ENCODE measurements around the gene NF1. TPM values are rescaled to one million over a fixed set of nuclear protein-coding genes. Genes with fewer than 3 reads are reported as not detected.
"Not testable (repeated sequence)": the region's sequence is repeated elsewhere in the genome, so short reads cannot be mapped to it uniquely, and the experiment has no call there.

The NF1 gene
- total RNA-seq, 2 experiments from 2014 or later: 22.6 to 25.5 TPM

DNA sequence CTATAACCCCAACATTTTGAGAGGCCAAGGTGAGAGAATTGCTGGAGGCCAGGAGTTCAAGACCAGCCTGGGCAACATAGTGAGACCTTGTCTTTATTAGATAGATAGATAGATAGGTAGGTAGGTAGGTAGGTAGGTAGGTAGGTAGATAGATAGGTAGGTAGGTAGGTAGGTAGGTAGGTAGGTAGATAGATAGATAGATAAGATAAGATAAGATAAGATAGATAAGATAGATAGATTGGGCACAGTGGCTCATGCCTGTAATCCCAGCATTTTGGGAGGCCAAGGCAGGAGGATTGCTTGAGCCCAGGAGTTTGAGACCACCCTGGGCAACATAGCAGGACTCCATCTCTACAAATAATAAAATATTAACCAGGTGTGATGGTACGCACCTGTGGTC is 168.1 kb downstream of the NF1 start:
- H3K4me1 Mint-ChIP-seq, CTCF ChIA-PET, DNase-seq, H3K27ac Mint-ChIP-seq, H3K4me3 Mint-ChIP-seq, POLR2A ChIA-PET, H3K27me3 Mint-ChIP-seq, H3K9me3 Mint-ChIP-seq: not testable (repeated sequence)
- H3K36me3 Mint-ChIP-seq (ENCODE audit: low read depth): peaks cover 15% of the 10 kb centered on the region

DNA sequence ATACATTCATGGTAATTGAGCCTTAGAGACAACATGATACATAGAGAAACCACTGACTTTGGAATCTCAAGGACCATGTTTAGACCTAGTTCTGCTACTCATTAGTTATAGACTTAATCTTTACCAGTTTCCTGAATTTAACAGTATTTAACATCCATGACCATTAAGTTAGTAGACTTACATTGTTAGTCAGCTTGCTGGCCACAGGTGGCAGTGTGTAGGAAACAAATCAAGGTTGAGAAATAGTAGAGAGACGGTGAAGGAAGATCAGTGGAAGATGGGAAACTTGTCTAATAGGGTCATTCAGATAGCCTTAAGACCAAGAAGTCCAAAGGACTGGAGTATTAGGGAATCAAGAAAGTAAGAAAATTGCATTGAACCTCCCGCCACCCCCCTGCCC is 171.3 kb downstream of the NF1 start:
- no peaks in the 10 kb centered on the region for H3K4me1 Mint-ChIP-seq
- ChIA-PET POLR2A (interaction anchor here (1.8 kb wide), 1 partner anchor 53 kb away, joined by 4 read pairs; no protein-coding TSS in a partner anchor), CTCF (interaction anchor here (0.6 to 1.7 kb wide), 5 partner anchors 10 to 112 kb away, joined by 3 to 6 read pairs (median 3); no protein-coding TSS in a partner anchor)
- no peak overlapping the region for H3K4me3 Mint-ChIP-seq
- no peaks in the 10 kb centered on the region for H3K27me3 Mint-ChIP-seq
- no peaks in the 10 kb centered on the region for H3K9me3 Mint-ChIP-seq
- no peak for DNase-seq
- H3K27ac Mint-ChIP-seq: no peak overlapping the region
- peaks cover 17% of the 10 kb centered on the region for H3K36me3 Mint-ChIP-seq (ENCODE audit: low read depth)

- H3K36me3 Mint-ChIP-seq (ENCODE audit: low read depth): peaks cover 17% of the 10 kb centered on the region
- POLR2A ChIA-PET: no interaction called here
- no peaks in the 10 kb centered on the region for H3K4me1 Mint-ChIP-seq
- DNase-seq: no peak
- CTCF ChIA-PET: interaction anchor here (1.6 kb wide), 1 partner anchor 104 kb away, joined by 4 read pairs; no protein-coding TSS in a partner anchor
- H3K27ac Mint-ChIP-seq: no peak overlapping the region
- no peaks in the 10 kb centered on the region for H3K27me3 Mint-ChIP-seq
- H3K4me3 Mint-ChIP-seq: no peak overlapping the region
- H3K9me3 Mint-ChIP-seq: no peaks in the 10 kb centered on the region
These were observed 174.3 kb downstream of the NF1 start for GRCh38 chr17:31269036-31269577.

GRCh38 chr17:31269578-31269983 is 174.8 kb downstream of the NF1 start:
- no peak overlapping the region for H3K27ac Mint-ChIP-seq
- CTCF ChIA-PET: interaction anchor here (1.6 kb wide), 1 partner anchor 103 kb away, joined by 4 read pairs; no protein-coding TSS in a partner anchor
- POLR2A ChIA-PET: no interaction called here
- no peak for DNase-seq
- no peaks in the 10 kb centered on the region for H3K4me1 Mint-ChIP-seq
- H3K27me3 Mint-ChIP-seq: no peaks in the 10 kb centered on the region
- H3K4me3 Mint-ChIP-seq: no peak overlapping the region
- no peaks in the 10 kb centered on the region for H3K9me3 Mint-ChIP-seq
- H3K36me3 Mint-ChIP-seq (ENCODE audit: low read depth): peaks cover 17% of the 10 kb centered on the region

DNA sequence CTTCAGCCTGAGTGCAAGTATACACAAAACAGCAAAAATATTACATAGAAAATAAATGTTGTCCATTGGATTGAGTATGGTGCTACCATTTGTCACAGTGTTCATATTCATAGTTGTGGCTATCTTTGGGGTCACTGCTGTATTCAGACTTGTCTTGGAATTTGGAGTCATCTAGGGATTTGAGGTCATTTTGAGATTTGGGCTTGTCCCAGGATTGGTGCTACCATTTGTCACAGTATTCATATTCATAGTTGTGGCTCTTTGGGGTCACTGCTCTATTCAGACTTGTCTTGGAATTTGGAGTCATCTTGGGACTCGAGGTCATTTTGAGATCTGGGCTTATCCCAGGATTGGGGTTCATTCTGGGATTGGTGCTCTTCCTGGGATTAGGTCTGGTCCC is 177.5 kb downstream of the NF1 start:
- Mint-ChIP-seq H3K27ac (no peak overlapping the region), H3K27me3 (no peaks in the 10 kb centered on the region), H3K9me3 (no peaks in the 10 kb centered on the region), H3K4me1 (no peaks in the 10 kb centered on the region), H3K4me3 (no peak overlapping the region), H3K36me3 (ENCODE audit: low read depth) (peaks cover 6% of the 10 kb centered on the region)
- ChIA-PET POLR2A (no interaction called here), CTCF (no interaction called here)
- no peak for DNase-seq

DNA sequence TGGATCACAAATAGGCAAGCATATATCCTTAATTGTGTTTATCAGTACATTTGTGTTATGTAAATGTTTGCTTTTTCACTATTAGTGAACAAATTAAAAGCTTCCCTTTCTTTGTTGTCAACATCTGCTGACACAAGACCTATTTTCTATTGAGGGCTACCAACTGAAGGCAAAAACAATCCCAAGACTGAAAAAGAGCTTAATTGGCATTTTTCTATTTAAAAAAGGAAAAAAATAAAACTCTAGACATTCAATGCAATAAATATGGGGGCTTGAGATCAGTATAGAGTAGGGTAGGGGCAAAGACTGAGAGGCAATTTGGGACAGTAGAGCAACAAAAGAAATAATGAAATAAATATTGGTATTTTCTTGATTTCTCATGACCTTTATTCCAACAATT is 178.0 kb downstream of the NF1 start:
- no peaks in the 10 kb centered on the region for H3K4me1 Mint-ChIP-seq
- no peaks in the 10 kb centered on the region for H3K9me3 Mint-ChIP-seq
- H3K4me3 Mint-ChIP-seq: no peak overlapping the region
- DNase-seq: no peak
- H3K36me3 Mint-ChIP-seq (ENCODE audit: low read depth): peaks cover 3% of the 10 kb centered on the region
- ChIA-PET CTCF (interaction anchor here (0.7 kb wide), 1 partner anchor 100 kb away, joined by 3 read pairs; no protein-coding TSS in a partner anchor), POLR2A (no interaction called here)
- H3K27me3 Mint-ChIP-seq: no peaks in the 10 kb centered on the region
- H3K27ac Mint-ChIP-seq: no peak overlapping the region

GRCh38 chr17:31273516-31273915 is 178.7 kb downstream of the NF1 start:
- no peaks in the 10 kb centered on the region for H3K9me3 Mint-ChIP-seq
- H3K4me3 Mint-ChIP-seq: no peak overlapping the region
- CTCF ChIA-PET: no interaction called here
- no peaks in the 10 kb centered on the region for H3K4me1 Mint-ChIP-seq
- no peak for DNase-seq
- POLR2A ChIA-PET: no interaction called here
- no peak overlapping the region for H3K27ac Mint-ChIP-seq
- no peaks in the 10 kb centered on the region for H3K36me3 Mint-ChIP-seq (ENCODE audit: low read depth)
- H3K27me3 Mint-ChIP-seq: no peaks in the 10 kb centered on the region

- Mint-ChIP-seq H3K36me3 (ENCODE audit: low read depth) (no peaks in the 10 kb centered on the region), H3K27ac (no peak overlapping the region), H3K9me3 (no peaks in the 10 kb centered on the region), H3K27me3 (no peaks in the 10 kb centered on the region), H3K4me3 (no peak overlapping the region), H3K4me1 (no peaks in the 10 kb centered on the region)
- ChIA-PET POLR2A (no interaction called here), CTCF (no interaction called here)
- DNase-seq: no peak
These were observed 179.5 kb downstream of the NF1 start for GRCh38 chr17:31274252-31274651.

DNA sequence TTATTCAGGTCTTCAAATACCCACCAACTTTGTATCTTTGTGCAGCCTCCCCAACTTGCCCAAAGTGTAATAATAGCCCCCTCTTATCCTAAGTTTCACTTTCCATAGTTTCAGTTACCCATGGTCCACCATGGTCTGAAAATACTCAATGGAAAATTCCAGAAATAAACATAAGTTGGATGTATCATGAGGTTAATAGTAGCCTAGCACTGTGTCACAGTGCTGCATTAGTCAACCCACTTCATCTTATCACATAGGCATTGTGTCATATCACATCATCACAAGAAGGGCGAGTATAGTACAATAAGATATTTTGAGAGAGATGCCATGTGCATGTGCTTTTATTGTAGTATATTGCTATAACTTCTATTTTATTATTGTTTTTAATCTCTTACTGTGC is 180.3 kb downstream of the NF1 start:
- H3K9me3 Mint-ChIP-seq: no peaks in the 10 kb centered on the region
- no peaks in the 10 kb centered on the region for H3K36me3 Mint-ChIP-seq (ENCODE audit: low read depth)
- H3K27ac Mint-ChIP-seq: no peak overlapping the region
- CTCF ChIA-PET: no interaction called here
- POLR2A ChIA-PET: no interaction called here
- DNase-seq: no peak
- H3K27me3 Mint-ChIP-seq: no peaks in the 10 kb centered on the region
- no peaks in the 10 kb centered on the region for H3K4me1 Mint-ChIP-seq
- no peak overlapping the region for H3K4me3 Mint-ChIP-seq

GRCh38 chr17:31279401-31279800 is 184.6 kb downstream of the NF1 start:
- Mint-ChIP-seq H3K9me3 (no peaks in the 10 kb centered on the region), H3K4me1 (no peaks in the 10 kb centered on the region), H3K27ac (no peak overlapping the region), H3K36me3 (ENCODE audit: low read depth) (peaks cover 10% of the 10 kb centered on the region), H3K27me3 (no peaks in the 10 kb centered on the region), H3K4me3 (no peak overlapping the region)
- ChIA-PET POLR2A (no interaction called here), CTCF (interaction anchor here (1.0 kb wide), 1 partner anchor 94 kb away, joined by 5 read pairs; no protein-coding TSS in a partner anchor)
- no peak for DNase-seq

DNA sequence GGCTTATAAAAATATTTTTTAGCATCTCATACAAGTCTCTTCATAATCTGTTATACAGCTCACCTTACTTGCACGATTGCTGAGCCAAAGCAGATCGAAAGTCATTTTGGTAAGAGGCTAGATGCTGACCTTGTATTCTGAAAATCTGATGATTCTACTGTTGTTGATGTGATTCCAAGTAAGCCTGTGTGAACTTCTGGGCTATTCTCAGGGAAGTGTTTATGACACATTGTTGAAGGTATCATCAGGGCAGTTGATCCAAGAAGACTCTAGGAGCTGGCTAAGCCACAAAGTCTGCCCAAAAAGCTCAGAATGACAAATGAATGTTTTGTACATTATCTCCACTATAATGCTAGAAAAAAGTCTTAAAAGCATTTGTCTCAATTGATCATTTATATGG is 186.3 kb downstream of the NF1 start:
- CTCF ChIA-PET: interaction anchor here (0.6 kb wide), 1 partner anchor 59 kb away, joined by 3 read pairs; no protein-coding TSS in a partner anchor
- H3K4me3 Mint-ChIP-seq: no peak overlapping the region

DNA sequence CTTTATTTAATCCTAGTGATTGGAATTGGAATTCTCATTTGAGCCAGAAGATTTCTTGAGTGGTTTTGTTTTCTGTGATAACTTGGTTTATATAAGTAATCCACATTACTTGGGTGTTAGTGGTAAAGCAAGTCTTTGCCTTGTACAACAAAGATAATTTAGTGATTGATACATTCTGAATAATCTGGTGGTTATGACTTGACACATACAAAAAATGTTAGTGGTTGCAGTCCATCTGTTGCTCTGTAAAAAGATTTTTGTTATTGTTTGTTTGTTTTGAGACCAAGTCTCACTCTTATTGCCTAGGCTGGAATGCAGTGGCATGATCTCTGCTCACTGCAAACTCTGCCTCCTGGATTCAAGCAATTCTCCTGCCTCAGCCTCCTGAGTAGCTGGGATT is 189.1 kb downstream of the NF1 start:
- POLR2A ChIA-PET: no interaction called here
- DNase-seq: no peak
- no peak overlapping the region for H3K27ac Mint-ChIP-seq

More for the DNA sequence above, 186.3 kb downstream of the NF1 start:
- Mint-ChIP-seq H3K9me3 (no peaks in the 10 kb centered on the region), H3K4me1 (no peaks in the 10 kb centered on the region), H3K27ac (no peak overlapping the region), H3K27me3 (no peaks in the 10 kb centered on the region), H3K36me3 (ENCODE audit: low read depth) (peaks cover 10% of the 10 kb centered on the region)
- POLR2A ChIA-PET: no interaction called here
- DNase-seq: no peak

GRCh38 chr17:31286587-31286986 is 191.8 kb downstream of the NF1 start:
- Mint-ChIP-seq H3K4me1 (peaks cover 3% of the 10 kb centered on the region), H3K9me3 (no peaks in the 10 kb centered on the region), H3K4me3 (no peak overlapping the region), H3K27me3 (no peaks in the 10 kb centered on the region), H3K27ac (no peak overlapping the region), H3K36me3 (ENCODE audit: low read depth) (peaks cover 6% of the 10 kb centered on the region)
- DNase-seq: no peak
- POLR2A ChIA-PET: no interaction called here
- CTCF ChIA-PET: no interaction called here

More for the DNA sequence above, 189.1 kb downstream of the NF1 start:
- Mint-ChIP-seq H3K4me1 (no peaks in the 10 kb centered on the region), H3K27me3 (no peaks in the 10 kb centered on the region), H3K9me3 (no peaks in the 10 kb centered on the region), H3K36me3 (ENCODE audit: low read depth) (peaks cover 12% of the 10 kb centered on the region), H3K4me3 (no peak overlapping the region)
- CTCF ChIA-PET: no interaction called here

GRCh38 chr17:31287932-31288331 is 193.2 kb downstream of the NF1 start:
- DNase-seq; H3K4me1 Mint-ChIP-seq; POLR2A ChIA-PET; H3K9me3 Mint-ChIP-seq; H3K4me3 Mint-ChIP-seq; H3K27me3 Mint-ChIP-seq; CTCF ChIA-PET; H3K27ac Mint-ChIP-seq; H3K36me3 Mint-ChIP-seq (ENCODE audit: low read depth): not testable (repeated sequence)
